NB4 (cell line): ENCODE measurements around the gene ZFAND6.
A peak's percentile ranks its signal among the peaks of the same experiment; 100 is the strongest.

Experiments
- DNase-seq: peaks from one replicate; pipeline ENCODE4 v3.0.0; 2010; ENCODE audit warnings: low read depth
- H3K4me3 ChIP-seq: one replicate; pipeline ENCODE4 v1.5.1; 2011; ENCODE audit warnings: mild to moderate bottlenecking, low read depth, low read length, moderate library complexity
- CTCF ChIP-seq: IDR thresholded peaks from one replicate; pipeline ENCODE4 v1.5.1; 2012; ENCODE audit warnings: low read depth, low read length
- MAX ChIP-seq: IDR thresholded peaks from 2 replicates; pipeline ENCODE4 v1.6.1; 2011; ENCODE audit warnings: low read depth, low read length
- MYC ChIP-seq: IDR thresholded peaks from 2 replicates; pipeline ENCODE4 v1.6.1; 2011; ENCODE audit warnings: low read depth, low read length
- POLR2A ChIP-seq: IDR thresholded peaks from 2 replicates; pipeline ENCODE4 v1.6.1; 2011; ENCODE audit warnings: mild to moderate bottlenecking; ENCODE audit not compliant: insufficient read length; ENCODE audit errors: extremely low read depth

Gene ZFAND6

GRCh38 chr15:80172401-80172800 is 112.9 kb downstream of the ZFAND6 start:
- DNase-seq, result no peak
- TF ChIP-seq POLR2A (no peak), MAX (no peak), CTCF (no peak), MYC (no peak)
- no peak overlapping the region for H3K4me3 ChIP-seq

- H3K4me3 ChIP-seq, result no peak overlapping the region
- TF ChIP-seq CTCF, result peak; percentile 87
- peak; percentile 36; the same call in 1 of the 2 replicates for TF ChIP-seq MAX
- TF ChIP-seq MYC, result 0 out of 2 replicates have a peak, but pooled peaks have one; percentile 51
- TF ChIP-seq POLR2A, result no peak
- DNase-seq, result peak; percentile 69
Measured at GRCh38 chr15:80173022-80173759, 113.7 kb downstream of the ZFAND6 start.

- no peak for DNase-seq
- H3K4me3 ChIP-seq, result no peak overlapping the region
- TF ChIP-seq POLR2A, result no peak
Measured at GRCh38 chr15:80174017-80174746, 114.7 kb downstream of the ZFAND6 start.

GRCh38 chr15:80175436-80175835 is 116.0 kb downstream of the ZFAND6 start:
- no peak overlapping the region for H3K4me3 ChIP-seq
- DNase-seq, result no peak
- TF ChIP-seq MAX (no peak), POLR2A (no peak), MYC (no peak), CTCF (no peak)

GRCh38 chr15:80176443-80176842 is 117.0 kb downstream of the ZFAND6 start:
- TF ChIP-seq MAX (no peak), CTCF (no peak), MYC (no peak), POLR2A (no peak)
- H3K4me3 ChIP-seq, result no peak overlapping the region
- DNase-seq, result no peak

GRCh38 chr15:80177156-80177555 is 117.7 kb downstream of the ZFAND6 start:
- H3K4me3 ChIP-seq, result no peak overlapping the region
- peak; percentile 44; the same call in 1 of the 2 replicates for TF ChIP-seq MYC
- TF ChIP-seq CTCF, result no peak
- peak; percentile 61 for DNase-seq
